Smooth muscle cell (in vitro differentiated cells): Measurements from ENCODE around the gene SERTAD2. TPM values are rescaled to one million over a fixed set of nuclear protein-coding genes. Genes with fewer than 3 reads are reported as not detected.

Experiments used
- DNase-seq: peaks from one replicate; lab custom pipeline; 2025; ENCODE audit not compliant: unreplicated experiment; lab: John Stamatoyannopoulos, UW
- H2AFZ ChIP-seq: fragments of 200-600 bp; sonication (generic); 2 replicates; pipeline ENCODE4 v1.6.0; 2016; ENCODE audit warnings: antibody characterized with exemption, low read depth, mild to moderate bottlenecking
- H3F3A ChIP-seq: fragments of 200-600 bp; sonication (generic); 2 replicates; pipeline ENCODE4 v1.6.0; 2017; ENCODE audit warnings: antibody characterized with exemption, low read depth
- H3K27ac ChIP-seq: fragments of 200-600 bp; sonication (generic); 2 replicates; pipeline ENCODE4 v1.5.1; 2016; ENCODE audit warnings: low read depth, mild to moderate bottlenecking
- H3K27me3 ChIP-seq: fragments of 200-600 bp; sonication (generic); 2 replicates; pipeline ENCODE4 v1.6.1; 2016; ENCODE audit warnings: low read depth, mild to moderate bottlenecking
- H3K36me3 ChIP-seq: fragments of 200-600 bp; sonication (generic); 2 replicates; pipeline ENCODE4 v1.5.1; 2016; ENCODE audit warnings: low read depth
- H3K4me1 ChIP-seq: fragments of 200-600 bp; sonication (generic); 2 replicates; pipeline ENCODE4 v1.5.1; 2016; ENCODE audit warnings: low read depth
- H3K4me2 ChIP-seq: fragments of 200-600 bp; sonication (generic); 2 replicates; pipeline ENCODE4 v1.6.0; 2016; ENCODE audit warnings: mild to moderate bottlenecking
- H3K4me3 ChIP-seq: fragments of 200-600 bp; sonication (generic); 2 replicates; pipeline ENCODE4 v1.5.1; 2016; ENCODE audit warnings: mild to moderate bottlenecking
- H3K79me2 ChIP-seq: fragments of 200-600 bp; sonication (generic); 2 replicates; pipeline ENCODE4 v1.6.0; 2016; ENCODE audit warnings: low read depth, mild to moderate bottlenecking
- H3K9ac ChIP-seq: fragments of 200-600 bp; sonication (generic); 2 replicates; pipeline ENCODE4 v1.6.0; 2016; ENCODE audit warnings: low read depth
- H3K9me3 ChIP-seq: fragments of 200-600 bp; sonication (generic); replicated peaks from 2 replicates; pipeline ENCODE4 v1.5.1; 2016; ENCODE audit warnings: low read depth
- H4K20me1 ChIP-seq: fragments of 200-600 bp; sonication (generic); 2 replicates; pipeline ENCODE4 v1.6.0; 2016; ENCODE audit warnings: low read depth
- WGBS: methylation state at CpG from one replicate; pipeline ENCODE4 v1.1.7; 2016; ENCODE audit warnings: low lambda C conversion rate; 5-methylcytosine and 5-hydroxymethylcytosine counted together
- polyA plus RNA-seq: library from polyadenylated mRNA; unstranded; fragments of >200 nt; fragmentation: Nextera tagmentation; extraction: Ambion mirVana; gene quantifications from 2 replicates; pipeline ENCODE4 v1.2.1, GENCODE V29; 2016
- total RNA-seq: library from RNA; depleted of rRNA; stranded (reverse); fragments of >200 nt; gene quantifications from 2 replicates; pipeline ENCODE4 v1.2.3, GENCODE V29; 2014
- TF ChIP-seq, protein P1 (sequence below): fragments of 200-600 bp; sonication (generic); IDR thresholded peaks from 2 replicates; pipeline ENCODE4 v1.5.1; 2017; ENCODE audit warnings: borderline replicate concordance, mild to moderate bottlenecking, antibody characterized with exemption; ENCODE audit not compliant: insufficient read depth, poor library complexity, severe bottlenecking

The SERTAD2 gene
- total and polyA plus RNA-seq, 2 experiments from 2014 or later = 14.2 to 23.2 TPM

DNA sequence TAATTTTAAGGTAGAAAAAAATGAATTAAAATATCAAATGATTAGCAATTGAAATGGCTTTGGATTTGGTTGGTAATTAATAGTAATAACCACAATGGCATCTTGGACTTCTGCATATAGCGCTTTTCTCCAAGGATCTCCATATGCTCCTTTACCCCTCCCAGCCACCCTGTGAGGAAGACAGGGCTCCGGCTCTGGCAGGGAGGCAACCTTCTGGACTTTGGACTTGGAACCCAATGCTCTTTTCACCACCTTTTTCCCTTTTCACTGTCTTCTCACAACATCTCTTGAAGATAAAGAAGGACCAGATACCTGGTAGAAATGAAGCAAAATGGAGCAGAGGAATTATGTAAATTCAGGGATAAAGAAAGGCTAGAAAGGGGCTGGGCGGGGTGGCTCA, 23.8 kb upstream of the SERTAD2 start:
- DNase-seq = no peak
- Histone ChIP-seq H3K36me3 (no peaks in the 10 kb centered on the region), H3F3A (no peaks in the 10 kb centered on the region), H4K20me1 (no peaks in the 10 kb centered on the region), H3K9ac (no peak overlapping the region), H3K9me3 (no peaks in the 10 kb centered on the region), H3K4me2 (no peak overlapping the region), H3K79me2 (no peaks in the 10 kb centered on the region), H3K27me3 (no peaks in the 10 kb centered on the region), H3K4me1 (no peaks in the 10 kb centered on the region), H2AFZ (no peak overlapping the region), H3K4me3 (no peak overlapping the region), H3K27ac (no peak overlapping the region)
- WGBS = 92% methylated on average over 3 of the region's 3 CpGs
- TF ChIP-seq, protein P1, sequence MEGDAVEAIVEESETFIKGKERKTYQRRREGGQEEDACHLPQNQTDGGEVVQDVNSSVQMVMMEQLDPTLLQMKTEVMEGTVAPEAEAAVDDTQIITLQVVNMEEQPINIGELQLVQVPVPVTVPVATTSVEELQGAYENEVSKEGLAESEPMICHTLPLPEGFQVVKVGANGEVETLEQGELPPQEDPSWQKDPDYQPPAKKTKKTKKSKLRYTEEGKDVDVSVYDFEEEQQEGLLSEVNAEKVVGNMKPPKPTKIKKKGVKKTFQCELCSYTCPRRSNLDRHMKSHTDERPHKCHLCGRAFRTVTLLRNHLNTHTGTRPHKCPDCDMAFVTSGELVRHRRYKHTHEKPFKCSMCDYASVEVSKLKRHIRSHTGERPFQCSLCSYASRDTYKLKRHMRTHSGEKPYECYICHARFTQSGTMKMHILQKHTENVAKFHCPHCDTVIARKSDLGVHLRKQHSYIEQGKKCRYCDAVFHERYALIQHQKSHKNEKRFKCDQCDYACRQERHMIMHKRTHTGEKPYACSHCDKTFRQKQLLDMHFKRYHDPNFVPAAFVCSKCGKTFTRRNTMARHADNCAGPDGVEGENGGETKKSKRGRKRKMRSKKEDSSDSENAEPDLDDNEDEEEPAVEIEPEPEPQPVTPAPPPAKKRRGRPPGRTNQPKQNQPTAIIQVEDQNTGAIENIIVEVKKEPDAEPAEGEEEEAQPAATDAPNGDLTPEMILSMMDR = no peak

DNA sequence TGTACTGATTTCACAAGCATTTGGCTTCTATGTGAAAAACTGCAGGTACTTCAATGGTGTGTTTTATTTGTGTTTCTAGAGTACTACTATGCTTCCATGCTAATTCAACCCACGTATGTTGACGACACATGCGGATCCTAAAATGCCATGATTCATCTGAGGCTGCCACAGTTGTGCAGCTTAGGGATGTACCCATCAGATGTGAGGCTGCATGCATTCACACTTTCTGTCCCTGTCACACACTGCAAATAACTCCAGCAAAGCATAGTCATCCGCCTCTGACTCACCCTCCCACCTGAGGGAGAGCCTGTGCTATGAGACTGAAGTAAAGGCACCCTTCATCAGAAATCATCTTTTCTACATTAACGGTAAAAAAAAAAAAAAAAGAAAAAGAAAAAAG, 22.1 kb upstream of the SERTAD2 start:
- Histone ChIP-seq H3K4me3 (no peak overlapping the region), H3K27ac (peak overlapping the region; percentile 46), H3K79me2 (no peaks in the 10 kb centered on the region), H3K4me2 (peak overlapping the region; percentile 16), H3K9me3 (no peaks in the 10 kb centered on the region), H2AFZ (no peak overlapping the region), H3K27me3 (no peaks in the 10 kb centered on the region), H3F3A (no peaks in the 10 kb centered on the region), H3K9ac (no peak overlapping the region), H4K20me1 (no peaks in the 10 kb centered on the region), H3K4me1 (no peaks in the 10 kb centered on the region), H3K36me3 (no peaks in the 10 kb centered on the region)
- 29% methylated on average over 5 of the region's 5 CpGs for WGBS
- no peak for DNase-seq
- TF ChIP-seq, protein P1 = no peak

DNA sequence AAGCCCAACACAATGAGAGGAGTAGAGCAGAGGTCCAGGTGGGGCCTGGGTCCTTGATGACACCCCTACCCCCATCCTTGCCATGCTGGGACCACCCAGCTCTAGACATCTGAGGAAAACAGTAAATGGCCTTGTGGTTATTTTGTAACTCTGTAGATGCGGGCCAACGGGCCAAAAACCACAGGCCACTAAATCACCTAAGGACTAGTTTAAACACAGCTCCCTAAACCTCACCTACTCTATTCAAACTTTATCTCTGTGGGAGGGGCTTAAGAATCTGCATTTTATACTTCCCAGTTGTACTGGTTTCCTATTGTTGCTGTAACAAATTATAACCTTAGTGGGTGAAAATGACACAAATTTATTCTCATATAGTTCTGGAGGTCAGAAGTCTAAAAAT, 19.0 kb upstream of the SERTAD2 start:
- WGBS = 55% methylated on average over 2 of the region's 2 CpGs
- no peaks in the 10 kb centered on the region for H3K36me3 ChIP-seq
- H3F3A ChIP-seq = no peaks in the 10 kb centered on the region
- no peak overlapping the region for H3K9ac ChIP-seq
- DNase-seq = no peak
- no peaks in the 10 kb centered on the region for H3K4me1 ChIP-seq
- no peak overlapping the region for H3K4me2 ChIP-seq
- TF ChIP-seq, protein P1 = no peak
- no peaks in the 10 kb centered on the region for H4K20me1 ChIP-seq
- H3K79me2 ChIP-seq = no peaks in the 10 kb centered on the region
- no peak overlapping the region for H3K27ac ChIP-seq
- H3K9me3 ChIP-seq = no peaks in the 10 kb centered on the region
- H3K4me3 ChIP-seq = no peak overlapping the region
- no peak overlapping the region for H2AFZ ChIP-seq
- no peaks in the 10 kb centered on the region for H3K27me3 ChIP-seq

DNA sequence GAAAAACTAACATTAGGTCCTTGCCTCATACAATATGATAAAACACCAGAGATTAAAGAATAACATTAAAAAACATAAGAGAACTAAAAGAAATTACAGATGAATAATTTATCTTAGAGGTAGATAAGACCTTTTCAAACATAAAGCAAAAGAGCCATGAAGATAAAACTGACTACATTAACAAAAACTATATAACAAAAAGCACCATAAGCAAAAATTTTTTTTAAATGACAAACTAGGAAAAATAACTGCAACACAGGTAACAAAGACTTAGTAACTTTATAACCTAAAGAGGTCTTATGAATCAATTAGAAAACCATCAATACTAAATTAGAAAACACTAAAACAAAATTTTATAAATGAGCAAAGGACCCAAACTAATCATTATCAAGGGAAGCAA, 16.3 kb upstream of the SERTAD2 start:
- Histone ChIP-seq H2AFZ (no peak overlapping the region), H3K79me2 (no peaks in the 10 kb centered on the region), H3F3A (no peaks in the 10 kb centered on the region), H3K4me3 (no peak overlapping the region), H3K4me2 (no peak overlapping the region), H3K27ac (no peak overlapping the region), H4K20me1 (no peaks in the 10 kb centered on the region), H3K36me3 (no peaks in the 10 kb centered on the region), H3K9ac (no peak overlapping the region), H3K27me3 (no peaks in the 10 kb centered on the region), H3K4me1 (no peaks in the 10 kb centered on the region), H3K9me3 (no peaks in the 10 kb centered on the region)
- no peak for DNase-seq
- TF ChIP-seq, protein P1 = no peak
